Fibroblast of the conjunctiva (primary cell): ENCODE data around the gene SCFD2.
"Not testable (repeated sequence)": the region's sequence is repeated elsewhere in the genome, so short reads cannot be mapped to it uniquely, and the experiment has no call there.

Experiments used
- DNase-seq: peaks from one replicate; pipeline ENCODE4 v3.0.0-alpha.2; 2010; ENCODE audit warnings: low read depth

The SCFD2 gene

GRCh38 chr4:53340145-53340544, 25.7 kb downstream of the SCFD2 start:
- DNase-seq = not testable (repeated sequence)

- DNase-seq = not testable (repeated sequence)
These were observed 30.9 kb downstream of the SCFD2 start for GRCh38 chr4:53334916-53335315.

GRCh38 chr4:53326535-53326934, 39.3 kb downstream of the SCFD2 start:
- DNase-seq = no peak

GRCh38 chr4:53322696-53323095, 43.2 kb downstream of the SCFD2 start:
- no peak for DNase-seq

- DNase-seq = no peak
These were observed 43.9 kb downstream of the SCFD2 start for GRCh38 chr4:53321984-53322289.

GRCh38 chr4:53321151-53321983, 44.5 kb downstream of the SCFD2 start:
- DNase-seq = peak; percentile 54

GRCh38 chr4:53315300-53315699, 50.6 kb downstream of the SCFD2 start:
- DNase-seq = no peak

GRCh38 chr4:53314252-53314651, 51.6 kb downstream of the SCFD2 start:
- no peak for DNase-seq

- peak; percentile 48 for DNase-seq
These were observed 52.4 kb downstream of the SCFD2 start for GRCh38 chr4:53313510-53313909.

GRCh38 chr4:53309321-53310040, 56.4 kb downstream of the SCFD2 start:
- no peak for DNase-seq

- DNase-seq = no peak
These were observed 57.8 kb downstream of the SCFD2 start for GRCh38 chr4:53307819-53308780.

GRCh38 chr4:53307210-53307609, 58.7 kb downstream of the SCFD2 start:
- no peak for DNase-seq

GRCh38 chr4:53306729-53307128, 59.1 kb downstream of the SCFD2 start:
- peak; percentile 46 for DNase-seq

GRCh38 chr4:53292209-53292608, 73.7 kb downstream of the SCFD2 start:
- not testable (repeated sequence) for DNase-seq

- peak; percentile 9 for DNase-seq
These were observed 84.4 kb downstream of the SCFD2 start for GRCh38 chr4:53281438-53281837.

- DNase-seq = no peak
These were observed 85.0 kb downstream of the SCFD2 start for GRCh38 chr4:53280846-53281245.

- DNase-seq = no peak
These were observed 91.1 kb downstream of the SCFD2 start for GRCh38 chr4:53274609-53275268.

GRCh38 chr4:53273726-53274125, 92.1 kb downstream of the SCFD2 start:
- no peak for DNase-seq

- no peak for DNase-seq
These were observed 98.8 kb downstream of the SCFD2 start for GRCh38 chr4:53267026-53267425.

- DNase-seq = not testable (repeated sequence)
These were observed 109.9 kb downstream of the SCFD2 start for GRCh38 chr4:53255986-53256385.

GRCh38 chr4:53240573-53240972, 125.3 kb downstream of the SCFD2 start:
- no peak for DNase-seq

- DNase-seq = not testable (repeated sequence)
These were observed 127.5 kb downstream of the SCFD2 start for GRCh38 chr4:53238352-53238751.
